WTC11 (cell line): ENCODE data around the gene SYNE3.

ENCODE experiments used
- CREM ChIP-seq: sonication (generic); formaldehyde crosslinking; IDR thresholded peaks from 2 replicates; pipeline ENCODE4 v1.8.1; 2022; ENCODE audit warnings: mild to moderate bottlenecking, missing genetic modification reagents, moderate library complexity
- TEAD1 ChIP-seq: sonication (generic); formaldehyde crosslinking; IDR thresholded peaks from 2 replicates; pipeline ENCODE4 v1.8.0; 2022; ENCODE audit warnings: mild to moderate bottlenecking, missing genetic modification reagents
- TF ChIP-seq, protein P1 (sequence below): fragments of 200-600 bp; IDR thresholded peaks from 2 replicates; pipeline ENCODE4 v1.8.0; 2022; ENCODE audit warnings: antibody characterized with exemption
- TF ChIP-seq, protein P2 (sequence below): sonication (generic); formaldehyde crosslinking; IDR thresholded peaks from 2 replicates; pipeline ENCODE4 v1.8.1; 2023; ENCODE audit warnings: mild to moderate bottlenecking, missing genetic modification reagents, moderate library complexity
- TF ChIP-seq, protein P3 (sequence below): sonication (generic); formaldehyde crosslinking; IDR thresholded peaks from 2 replicates; pipeline ENCODE4 v1.8.1; 2022; ENCODE audit warnings: low read depth, missing genetic modification reagents, borderline replicate concordance
- TF ChIP-seq, protein P4 (sequence below): sonication (generic); formaldehyde crosslinking; IDR thresholded peaks from 2 replicates; pipeline ENCODE4 v1.8.1; 2023; ENCODE audit warnings: mild to moderate bottlenecking, moderate library complexity, missing genetic modification reagents
- TF ChIP-seq, protein P5 (sequence below): sonication (generic); formaldehyde crosslinking; IDR thresholded peaks from 2 replicates; pipeline ENCODE4 v1.8.0; 2022; ENCODE audit warnings: missing genetic modification reagents

DNA sequence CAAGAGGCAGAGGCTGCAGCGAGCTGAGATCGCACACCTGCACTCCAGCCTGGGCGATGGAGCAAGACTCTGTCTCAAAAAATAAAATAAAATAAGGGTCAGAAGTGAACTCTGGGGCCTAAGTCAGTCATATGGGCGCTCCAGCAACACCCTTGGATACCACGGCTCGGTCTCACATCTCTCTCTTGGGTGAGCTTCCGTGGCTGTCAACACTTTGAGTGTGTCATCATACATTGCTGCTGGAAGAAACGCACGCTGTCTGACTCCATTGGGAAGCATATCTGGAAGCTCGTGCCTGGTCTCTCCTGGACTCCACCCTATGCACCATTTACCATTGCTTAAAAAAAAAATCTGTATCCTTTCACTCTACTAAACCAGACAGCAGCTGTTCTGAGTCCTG, 38.6 kb upstream of the SYNE3 start:
- no peak for TF ChIP-seq TEAD1 (CRISPR knock-in tag)
- TF ChIP-seq, protein P1, sequence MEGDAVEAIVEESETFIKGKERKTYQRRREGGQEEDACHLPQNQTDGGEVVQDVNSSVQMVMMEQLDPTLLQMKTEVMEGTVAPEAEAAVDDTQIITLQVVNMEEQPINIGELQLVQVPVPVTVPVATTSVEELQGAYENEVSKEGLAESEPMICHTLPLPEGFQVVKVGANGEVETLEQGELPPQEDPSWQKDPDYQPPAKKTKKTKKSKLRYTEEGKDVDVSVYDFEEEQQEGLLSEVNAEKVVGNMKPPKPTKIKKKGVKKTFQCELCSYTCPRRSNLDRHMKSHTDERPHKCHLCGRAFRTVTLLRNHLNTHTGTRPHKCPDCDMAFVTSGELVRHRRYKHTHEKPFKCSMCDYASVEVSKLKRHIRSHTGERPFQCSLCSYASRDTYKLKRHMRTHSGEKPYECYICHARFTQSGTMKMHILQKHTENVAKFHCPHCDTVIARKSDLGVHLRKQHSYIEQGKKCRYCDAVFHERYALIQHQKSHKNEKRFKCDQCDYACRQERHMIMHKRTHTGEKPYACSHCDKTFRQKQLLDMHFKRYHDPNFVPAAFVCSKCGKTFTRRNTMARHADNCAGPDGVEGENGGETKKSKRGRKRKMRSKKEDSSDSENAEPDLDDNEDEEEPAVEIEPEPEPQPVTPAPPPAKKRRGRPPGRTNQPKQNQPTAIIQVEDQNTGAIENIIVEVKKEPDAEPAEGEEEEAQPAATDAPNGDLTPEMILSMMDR = no peak
- TF ChIP-seq, protein P2, sequence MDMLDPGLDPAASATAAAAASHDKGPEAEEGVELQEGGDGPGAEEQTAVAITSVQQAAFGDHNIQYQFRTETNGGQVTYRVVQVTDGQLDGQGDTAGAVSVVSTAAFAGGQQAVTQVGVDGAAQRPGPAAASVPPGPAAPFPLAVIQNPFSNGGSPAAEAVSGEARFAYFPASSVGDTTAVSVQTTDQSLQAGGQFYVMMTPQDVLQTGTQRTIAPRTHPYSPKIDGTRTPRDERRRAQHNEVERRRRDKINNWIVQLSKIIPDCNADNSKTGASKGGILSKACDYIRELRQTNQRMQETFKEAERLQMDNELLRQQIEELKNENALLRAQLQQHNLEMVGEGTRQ (CRISPR knock-in tag) = no peak
- no peak for TF ChIP-seq CREM (CRISPR knock-in tag)
- TF ChIP-seq, protein P3, sequence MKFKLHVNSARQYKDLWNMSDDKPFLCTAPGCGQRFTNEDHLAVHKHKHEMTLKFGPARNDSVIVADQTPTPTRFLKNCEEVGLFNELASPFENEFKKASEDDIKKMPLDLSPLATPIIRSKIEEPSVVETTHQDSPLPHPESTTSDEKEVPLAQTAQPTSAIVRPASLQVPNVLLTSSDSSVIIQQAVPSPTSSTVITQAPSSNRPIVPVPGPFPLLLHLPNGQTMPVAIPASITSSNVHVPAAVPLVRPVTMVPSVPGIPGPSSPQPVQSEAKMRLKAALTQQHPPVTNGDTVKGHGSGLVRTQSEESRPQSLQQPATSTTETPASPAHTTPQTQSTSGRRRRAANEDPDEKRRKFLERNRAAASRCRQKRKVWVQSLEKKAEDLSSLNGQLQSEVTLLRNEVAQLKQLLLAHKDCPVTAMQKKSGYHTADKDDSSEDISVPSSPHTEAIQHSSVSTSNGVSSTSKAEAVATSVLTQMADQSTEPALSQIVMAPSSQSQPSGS = no peak
- TF ChIP-seq, protein P4, sequence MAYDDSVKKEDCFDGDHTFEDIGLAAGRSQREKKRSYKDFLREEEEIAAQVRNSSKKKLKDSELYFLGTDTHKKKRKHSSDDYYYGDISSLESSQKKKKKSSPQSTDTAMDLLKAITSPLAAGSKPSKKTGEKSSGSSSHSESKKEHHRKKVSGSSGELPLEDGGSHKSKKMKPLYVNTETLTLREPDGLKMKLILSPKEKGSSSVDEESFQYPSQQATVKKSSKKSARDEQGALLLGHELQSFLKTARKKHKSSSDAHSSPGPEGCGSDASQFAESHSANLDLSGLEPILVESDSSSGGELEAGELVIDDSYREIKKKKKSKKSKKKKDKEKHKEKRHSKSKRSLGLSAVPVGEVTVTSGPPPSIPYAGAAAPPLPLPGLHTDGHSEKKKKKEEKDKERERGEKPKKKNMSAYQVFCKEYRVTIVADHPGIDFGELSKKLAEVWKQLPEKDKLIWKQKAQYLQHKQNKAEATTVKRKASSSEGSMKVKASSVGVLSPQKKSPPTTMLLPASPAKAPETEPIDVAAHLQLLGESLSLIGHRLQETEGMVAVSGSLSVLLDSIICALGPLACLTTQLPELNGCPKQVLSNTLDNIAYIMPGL (CRISPR knock-in tag) = no peak
- TF ChIP-seq, protein P5, sequence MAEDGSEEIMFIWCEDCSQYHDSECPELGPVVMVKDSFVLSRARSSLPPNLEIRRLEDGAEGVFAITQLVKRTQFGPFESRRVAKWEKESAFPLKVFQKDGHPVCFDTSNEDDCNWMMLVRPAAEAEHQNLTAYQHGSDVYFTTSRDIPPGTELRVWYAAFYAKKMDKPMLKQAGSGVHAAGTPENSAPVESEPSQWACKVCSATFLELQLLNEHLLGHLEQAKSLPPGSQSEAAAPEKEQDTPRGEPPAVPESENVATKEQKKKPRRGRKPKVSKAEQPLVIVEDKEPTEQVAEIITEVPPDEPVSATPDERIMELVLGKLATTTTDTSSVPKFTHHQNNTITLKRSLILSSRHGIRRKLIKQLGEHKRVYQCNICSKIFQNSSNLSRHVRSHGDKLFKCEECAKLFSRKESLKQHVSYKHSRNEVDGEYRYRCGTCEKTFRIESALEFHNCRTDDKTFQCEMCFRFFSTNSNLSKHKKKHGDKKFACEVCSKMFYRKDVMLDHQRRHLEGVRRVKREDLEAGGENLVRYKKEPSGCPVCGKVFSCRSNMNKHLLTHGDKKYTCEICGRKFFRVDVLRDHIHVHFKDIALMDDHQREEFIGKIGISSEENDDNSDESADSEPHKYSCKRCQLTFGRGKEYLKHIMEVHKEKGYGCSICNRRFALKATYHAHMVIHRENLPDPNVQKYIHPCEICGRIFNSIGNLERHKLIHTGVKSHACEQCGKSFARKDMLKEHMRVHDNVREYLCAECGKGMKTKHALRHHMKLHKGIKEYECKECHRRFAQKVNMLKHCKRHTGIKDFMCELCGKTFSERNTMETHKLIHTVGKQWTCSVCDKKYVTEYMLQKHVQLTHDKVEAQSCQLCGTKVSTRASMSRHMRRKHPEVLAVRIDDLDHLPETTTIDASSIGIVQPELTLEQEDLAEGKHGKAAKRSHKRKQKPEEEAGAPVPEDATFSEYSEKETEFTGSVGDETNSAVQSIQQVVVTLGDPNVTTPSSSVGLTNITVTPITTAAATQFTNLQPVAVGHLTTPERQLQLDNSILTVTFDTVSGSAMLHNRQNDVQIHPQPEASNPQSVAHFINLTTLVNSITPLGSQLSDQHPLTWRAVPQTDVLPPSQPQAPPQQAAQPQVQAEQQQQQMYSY (CRISPR knock-in tag) = no peak
